Measurements from ENCODE around the gene CAMK4. TPM values are rescaled to one million over a fixed set of nuclear protein-coding genes. Genes with fewer than 3 reads are reported as not detected.
A peak's percentile ranks its signal among the peaks of the same experiment; 100 is the strongest.

Gene CAMK4
- total and polyA plus RNA-seq, 11 donors, result 0.02 to 3.7 (median 0.32) TPM; not detected in 3

DNA sequence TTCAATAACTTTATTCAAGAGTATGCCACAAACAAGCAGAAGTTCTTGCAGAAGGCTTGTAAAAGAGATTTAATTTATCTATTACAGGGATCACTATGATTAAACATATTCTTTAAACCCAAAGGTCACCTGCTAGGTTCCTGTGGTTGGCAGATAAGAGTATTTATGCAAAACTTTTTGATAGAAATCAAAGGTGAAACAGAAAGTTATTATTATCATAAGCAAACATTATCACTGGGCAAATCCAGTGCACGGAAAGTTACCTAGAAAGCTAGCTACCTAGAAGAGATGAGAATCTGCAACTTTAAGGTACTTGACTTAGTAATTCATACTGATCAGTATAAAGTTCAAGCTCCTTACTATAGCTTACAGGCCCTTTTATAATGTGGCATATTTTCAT, 284.9 kb downstream of the CAMK4 start:
- H3K4me3 ChIP-seq, result no peak overlapping the region
- H3K27me3 ChIP-seq, result no peaks in the 10 kb centered on the region
- peaks cover 0 to 37% (median 14%) of the 10 kb centered on the region in 12 donors for H3K4me1 ChIP-seq
- H3K36me3 ChIP-seq, result peaks cover 0 to 6% (median 0%) of the 10 kb centered on the region in 9 donors
- H3K27ac ChIP-seq, result no peak overlapping the region
- TF ChIP-seq, protein P1, sequence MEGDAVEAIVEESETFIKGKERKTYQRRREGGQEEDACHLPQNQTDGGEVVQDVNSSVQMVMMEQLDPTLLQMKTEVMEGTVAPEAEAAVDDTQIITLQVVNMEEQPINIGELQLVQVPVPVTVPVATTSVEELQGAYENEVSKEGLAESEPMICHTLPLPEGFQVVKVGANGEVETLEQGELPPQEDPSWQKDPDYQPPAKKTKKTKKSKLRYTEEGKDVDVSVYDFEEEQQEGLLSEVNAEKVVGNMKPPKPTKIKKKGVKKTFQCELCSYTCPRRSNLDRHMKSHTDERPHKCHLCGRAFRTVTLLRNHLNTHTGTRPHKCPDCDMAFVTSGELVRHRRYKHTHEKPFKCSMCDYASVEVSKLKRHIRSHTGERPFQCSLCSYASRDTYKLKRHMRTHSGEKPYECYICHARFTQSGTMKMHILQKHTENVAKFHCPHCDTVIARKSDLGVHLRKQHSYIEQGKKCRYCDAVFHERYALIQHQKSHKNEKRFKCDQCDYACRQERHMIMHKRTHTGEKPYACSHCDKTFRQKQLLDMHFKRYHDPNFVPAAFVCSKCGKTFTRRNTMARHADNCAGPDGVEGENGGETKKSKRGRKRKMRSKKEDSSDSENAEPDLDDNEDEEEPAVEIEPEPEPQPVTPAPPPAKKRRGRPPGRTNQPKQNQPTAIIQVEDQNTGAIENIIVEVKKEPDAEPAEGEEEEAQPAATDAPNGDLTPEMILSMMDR (IDR thresholded peaks at IDR 0.05), result no peak
- no peak for TF ChIP-seq POLR2A (IDR thresholded peaks at IDR 0.05)
- DNase-seq, result no peak
- intact Hi-C loops (cut with DNase I), result no loop called here
- WGBS, 4 donors, result 71 to 88% (median 78%) methylated on average over 1 of the region's 1 CpG
- no peaks in the 10 kb centered on the region for H3K9me3 ChIP-seq
- no peak for ATAC-seq

DNA sequence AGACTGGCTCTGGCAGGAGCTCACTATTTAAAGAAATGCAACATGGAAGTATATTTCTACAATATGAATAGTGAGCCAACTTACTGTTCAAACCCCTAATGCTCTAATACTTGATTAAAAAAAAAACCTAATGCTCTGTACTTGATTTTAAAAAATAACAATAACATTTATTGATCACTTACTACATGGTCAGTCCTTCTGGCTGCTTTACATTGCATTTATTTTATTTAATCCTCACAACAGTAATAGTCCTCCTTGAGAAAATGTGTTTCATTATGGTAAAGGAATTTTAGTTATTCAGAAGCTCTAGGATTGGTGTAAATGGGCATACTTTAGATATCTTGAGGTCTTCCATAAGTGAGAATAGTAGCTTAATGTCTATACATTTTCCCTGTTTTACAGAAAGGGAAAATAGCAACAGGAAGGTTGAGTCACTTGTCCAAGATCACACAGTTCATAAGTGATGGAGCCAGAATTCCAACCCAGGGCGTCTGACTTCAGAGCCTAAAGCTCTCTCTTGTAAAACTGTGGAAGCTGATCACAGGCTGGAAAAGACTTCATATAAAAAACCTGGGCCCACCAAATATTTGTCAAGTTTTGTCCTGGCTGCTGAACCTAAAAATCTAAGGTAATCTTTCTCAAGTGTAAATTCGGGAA, 287.1 kb downstream of the CAMK4 start:
- DNase-seq (no peak), ATAC-seq (no peak)
- 4 to 9% (median 5%) methylated on average over 2 of the region's 2 CpGs for WGBS, 4 donors
- H3K4me3 ChIP-seq, result peak overlapping the region; percentile 68 to 95 (median 84)
- H3K27ac ChIP-seq, result peak overlapping the region in 10 of 12 donors; percentile 76 to 93 (median 86)
- H3K36me3 ChIP-seq, result peaks cover 0 to 1% (median 0%) of the 10 kb centered on the region in 9 donors
- TF ChIP-seq, protein P1 (IDR thresholded peaks at IDR 0.05), result no peak
- TF ChIP-seq POLR2A (IDR thresholded peaks at IDR 0.05), result no peak
- intact Hi-C loops (cut with DNase I), result loop anchor here in 1 of 10 donors (10.0 kb wide), 1 partner anchor 347 kb away; no protein-coding TSS in a partner anchor
- peaks cover 0 to 37% (median 14%) of the 10 kb centered on the region in 12 donors for H3K4me1 ChIP-seq
- H3K9me3 ChIP-seq, result no peaks in the 10 kb centered on the region
- H3K27me3 ChIP-seq, result no peaks in the 10 kb centered on the region

DNA sequence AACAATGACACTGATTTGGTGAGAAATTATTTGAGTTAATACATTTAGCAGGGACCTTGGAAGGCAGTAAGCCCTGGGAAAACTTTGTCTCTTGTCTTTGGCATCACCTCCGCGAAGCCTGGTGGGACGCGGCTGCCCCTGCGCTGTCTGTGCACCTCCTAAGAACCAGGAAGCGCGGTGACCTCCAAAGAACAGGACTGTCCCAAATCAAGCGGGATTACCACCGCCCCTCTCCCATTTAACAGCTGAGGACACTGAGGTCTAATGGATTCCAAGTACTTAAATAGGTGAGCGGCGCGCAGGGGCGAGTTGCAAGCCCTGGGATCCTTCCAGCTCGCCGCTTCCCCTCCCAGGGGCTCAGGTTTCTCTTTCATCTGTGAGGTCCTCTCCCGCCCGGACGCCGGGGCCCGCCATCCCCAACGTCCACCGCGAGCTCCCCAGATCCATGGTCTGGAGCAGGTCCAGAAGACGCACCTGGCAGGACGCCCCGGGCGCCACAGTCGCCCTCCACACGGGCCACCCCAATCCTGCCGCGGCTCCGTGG, 287.7 kb downstream of the CAMK4 start:
- peak overlapping the region; percentile 68 to 95 (median 84) for H3K4me3 ChIP-seq
- peak in 1 of 5 donors; percentile 67 for DNase-seq
- 0 to 1% (median 1%) methylated on average over 16 to 32 of the region's 32 CpGs for WGBS, 4 donors
- H3K4me1 ChIP-seq, result peaks cover 0 to 37% (median 14%) of the 10 kb centered on the region in 12 donors
- H3K27me3 ChIP-seq, result no peaks in the 10 kb centered on the region
- intact Hi-C loops (cut with DNase I), result loop anchor here in 2 of 10 donors (2.0 to 10.0 kb wide), 2 partner anchors 39 to 347 kb away; no protein-coding TSS in a partner anchor
- H3K27ac ChIP-seq, result peak overlapping the region in 11 of 12 donors; percentile 74 to 93 (median 84)
- ATAC-seq, result peak in 3 of 4 donors; percentile 4 to 24 (median 22)
- no peaks in the 10 kb centered on the region for H3K36me3 ChIP-seq
- no peak for TF ChIP-seq POLR2A (IDR thresholded peaks at IDR 0.05)
- TF ChIP-seq, protein P1 (IDR thresholded peaks at IDR 0.05), result no peak
- H3K9me3 ChIP-seq, result no peaks in the 10 kb centered on the region
